HPDE6-E6E7 (cell line): Measurements from ENCODE around the gene SMIM15.

Experiments used
- DNase-seq: peaks from one replicate; pipeline ENCODE4 v3.0.0; 2011; ENCODE audit warnings: missing footprints; ENCODE audit errors: extremely low spot score

The SMIM15 gene

DNA sequence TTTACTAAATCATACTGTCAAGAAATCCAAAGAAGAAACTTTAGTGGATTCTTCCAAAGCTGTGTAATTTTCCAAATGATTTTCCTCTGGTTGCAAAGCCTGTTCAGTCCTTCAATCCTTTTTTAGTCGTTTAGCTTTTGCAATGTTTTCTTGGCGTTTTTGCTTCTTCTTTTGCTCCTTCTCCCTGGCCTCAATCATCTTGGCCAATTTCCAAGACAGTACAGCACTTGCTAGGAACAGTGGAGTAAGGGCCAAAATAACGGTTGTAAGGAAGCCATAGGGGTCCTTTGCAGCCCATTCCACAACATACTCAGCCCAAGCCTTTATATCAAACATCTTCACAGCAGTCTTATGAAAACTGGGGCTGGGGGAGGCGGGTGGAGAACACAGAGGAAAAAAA lies 2.4 kb downstream of the SMIM15 start:
- no peak for DNase-seq

- DNase-seq, result no peak
Observed at GRCh38 chr5:61159070-61159469, 3.2 kb downstream of the SMIM15 start.

DNA sequence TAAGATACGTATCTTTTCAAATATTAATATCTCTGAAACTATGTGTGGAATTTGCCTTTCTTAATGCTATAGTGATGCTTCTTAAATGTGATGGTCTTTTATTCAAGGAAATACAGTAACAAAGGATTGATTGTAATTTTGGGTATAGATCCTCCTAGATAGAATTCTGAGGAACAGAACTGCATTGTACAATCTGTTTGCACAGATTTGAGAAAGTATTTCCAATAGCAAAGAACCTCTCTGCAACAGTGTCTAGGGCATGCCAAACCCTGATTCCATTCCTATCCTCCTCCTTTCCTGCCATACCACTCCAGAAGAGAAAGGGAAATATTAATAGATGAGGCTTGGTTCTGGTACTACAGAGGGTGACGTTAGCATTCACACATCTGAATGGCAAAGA lies 10.4 kb downstream of the SMIM15 start:
- DNase-seq, result no peak

GRCh38 chr5:61148515-61148914 lies 13.8 kb downstream of the SMIM15 start:
- DNase-seq, result no peak

DNA sequence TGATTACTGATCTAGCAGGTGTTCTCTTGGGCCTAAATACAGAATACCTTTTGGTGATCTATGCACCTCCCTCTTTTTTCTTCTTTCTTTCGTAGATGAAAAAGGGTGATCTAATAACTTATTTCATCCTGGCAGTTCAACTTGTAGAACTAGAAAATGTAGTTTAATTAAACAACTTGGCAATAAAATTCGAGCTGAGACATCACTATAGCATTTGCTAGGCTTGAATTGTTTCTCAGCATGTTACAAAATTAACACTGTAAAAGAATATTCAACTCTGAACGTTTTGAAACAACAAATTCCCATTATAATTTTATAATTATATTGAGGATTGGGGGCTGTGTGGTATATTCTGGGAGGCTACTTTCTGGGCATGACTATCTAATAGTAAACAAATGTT lies 19.5 kb downstream of the SMIM15 start:
- DNase-seq, result no peak

GRCh38 chr5:61142391-61142790 lies 19.9 kb downstream of the SMIM15 start:
- DNase-seq, result no peak

- DNase-seq, result no peak
Observed at GRCh38 chr5:61141801-61142200, 20.5 kb downstream of the SMIM15 start.

DNA sequence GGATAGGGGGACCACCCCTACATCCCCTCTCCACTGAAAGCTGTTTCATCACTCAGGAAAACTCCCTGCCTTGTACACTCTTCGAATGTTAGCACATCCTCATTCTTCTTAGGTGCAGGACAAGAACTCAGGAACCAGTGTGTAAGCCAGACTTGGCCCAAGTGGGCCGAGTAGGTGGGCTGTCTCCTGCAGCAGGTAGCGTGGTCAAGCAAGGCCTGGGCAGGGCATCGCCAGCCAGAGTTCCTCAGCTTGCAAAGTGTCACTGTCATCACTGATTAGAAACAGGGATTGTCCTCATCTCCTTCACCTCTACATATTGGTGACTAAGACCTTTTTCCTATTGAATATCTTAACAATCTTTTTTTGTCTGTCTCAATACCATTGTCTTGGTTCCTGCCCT lies 22.3 kb downstream of the SMIM15 start:
- DNase-seq, result no peak

GRCh38 chr5:61139094-61139873 lies 23.0 kb downstream of the SMIM15 start:
- no peak for DNase-seq

DNA sequence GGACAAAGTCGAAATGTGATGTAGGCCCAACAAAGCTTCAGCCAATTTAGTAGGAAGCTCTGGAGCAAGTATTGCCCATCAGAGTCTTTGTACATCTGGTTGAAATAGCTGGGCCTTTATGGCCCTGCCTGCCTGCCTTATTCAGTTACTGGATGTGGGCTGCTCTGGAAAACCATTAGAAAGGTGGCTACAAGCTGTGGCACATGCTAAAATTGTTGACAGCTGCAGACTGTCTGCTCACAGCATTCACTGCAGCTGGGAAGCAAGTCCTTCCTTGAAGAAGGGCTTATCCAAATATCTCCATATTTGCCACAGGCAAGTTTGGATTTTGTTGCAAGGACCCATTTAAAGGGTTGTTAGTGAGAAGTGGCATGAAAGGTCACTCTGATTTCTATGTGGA lies 24.4 kb downstream of the SMIM15 start:
- DNase-seq, result no peak

GRCh38 chr5:61132559-61132958 lies 29.7 kb downstream of the SMIM15 start:
- DNase-seq, result no peak

DNA sequence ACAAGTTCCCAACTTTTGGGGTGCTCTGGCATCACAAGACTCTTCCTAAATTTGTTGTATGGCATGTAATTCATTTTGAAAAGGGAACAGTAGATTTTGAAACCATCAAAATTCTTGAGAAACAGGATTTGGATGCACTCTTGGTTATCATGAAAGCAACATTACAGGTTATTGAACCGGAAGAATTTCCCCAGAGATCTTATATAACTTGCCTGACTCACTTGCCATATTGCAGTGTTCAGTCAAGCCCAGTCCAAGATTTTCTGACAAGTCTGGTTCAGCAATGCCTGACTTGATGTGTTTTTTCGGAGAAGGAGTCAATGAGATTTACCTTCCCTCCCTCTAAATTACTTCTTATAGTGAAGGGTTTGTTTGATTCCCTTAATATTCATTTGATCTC lies 32.0 kb downstream of the SMIM15 start:
- no peak for DNase-seq

DNA sequence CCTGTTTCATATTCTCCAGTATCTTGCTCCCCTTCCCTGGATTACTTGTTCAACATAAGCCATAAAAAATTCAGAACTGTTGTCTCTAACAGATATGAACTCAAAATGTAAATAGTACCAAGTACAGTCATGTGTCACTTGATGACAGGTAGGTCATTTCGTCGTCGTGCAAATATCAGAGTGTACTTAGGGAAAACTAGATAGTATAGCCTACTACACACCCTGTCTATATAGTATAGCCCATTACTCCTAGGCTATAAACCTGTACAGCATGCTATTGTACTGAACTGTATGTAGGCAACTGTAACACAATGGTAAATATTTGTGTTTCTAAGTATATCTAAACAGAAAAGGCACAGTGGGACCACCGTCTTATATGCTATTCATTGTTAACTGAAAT lies 39.1 kb downstream of the SMIM15 start:
- DNase-seq, result no peak

DNA sequence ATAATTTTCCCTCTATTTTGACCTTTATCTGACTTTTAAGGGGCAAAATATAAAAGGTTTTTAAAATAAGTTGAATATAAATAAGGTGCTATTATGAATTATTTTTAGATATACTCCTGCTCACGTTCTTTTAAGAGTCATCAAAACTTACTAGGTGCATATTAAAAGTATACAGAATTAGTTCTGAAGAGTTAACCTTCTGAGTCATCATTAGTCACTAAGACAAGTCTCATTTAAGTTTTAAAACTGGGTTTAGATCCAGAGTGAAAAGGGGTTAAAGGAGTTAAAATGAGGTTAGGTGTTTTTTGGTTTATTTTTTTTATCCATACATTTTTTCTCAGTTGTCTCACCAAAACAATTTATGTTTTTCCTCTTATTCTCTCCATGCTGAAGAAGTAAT lies 41.7 kb downstream of the SMIM15 start:
- DNase-seq, result no peak

- DNase-seq, result no peak
Observed at GRCh38 chr5:61119066-61119465, 43.2 kb downstream of the SMIM15 start.

- no peak for DNase-seq
Observed at GRCh38 chr5:61115968-61116367, 46.3 kb downstream of the SMIM15 start.

DNA sequence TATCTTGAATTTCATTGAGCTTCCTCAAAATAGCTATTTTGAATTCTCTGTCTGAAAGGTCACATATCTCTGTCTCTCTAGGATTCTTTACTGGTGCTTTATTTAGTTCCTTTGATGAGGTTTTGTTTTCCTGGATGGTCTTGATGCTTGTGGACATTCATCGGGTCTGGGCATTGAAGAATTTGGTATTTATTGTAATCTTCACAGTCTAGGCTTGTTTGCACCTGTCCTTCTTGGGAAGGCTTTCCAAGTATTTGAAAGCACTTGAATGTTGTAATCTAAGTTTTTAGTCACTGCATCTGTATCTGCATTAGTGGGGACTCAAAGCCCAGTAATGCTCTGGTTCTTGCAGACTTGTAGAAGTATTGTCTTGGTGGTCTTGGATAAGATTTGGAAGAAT lies 47.8 kb downstream of the SMIM15 start:
- no peak for DNase-seq
